VCaP (cell line): ENCODE results near the gene PLSCR3.

Experiments used
- H3K27ac ChIP-seq: fragments of 450-650 bp; 2 replicates; pipeline ENCODE4 v1.5.1; 2017
- CTCF ChIP-seq: fragments of 450-650 bp; conservative IDR thresholded peaks from 2 replicates; pipeline ENCODE4 v1.5.1; 2017; ENCODE audit warnings: mild to moderate bottlenecking, moderate library complexity

The PLSCR3 gene

GRCh38 chr17:7404737-7405349 is 10.5 kb upstream of the PLSCR3 start:
- TF ChIP-seq CTCF, result no peak
- H3K27ac ChIP-seq, result peak overlapping the region; percentile 63; the same call in 1 of the 2 replicates

- peak within 1 kb of the TSS; percentile 73 for H3K27ac ChIP-seq
- TF ChIP-seq CTCF, result no peak
These were observed 9.8 kb upstream of the PLSCR3 start, which contains the start of gene TMEM256 for GRCh38 chr17:7403977-7404736. TSS of gene TMEM256 (minus strand) at chr17:7404097. CDS start at chr17:7404084, 13 bp downstream.

- peak overlapping the region; percentile 73 for H3K27ac ChIP-seq
These were observed 9.3 kb upstream of the PLSCR3 start for GRCh38 chr17:7403727-7403976.

GRCh38 chr17:7403043-7403726 is 8.9 kb upstream of the PLSCR3 start:
- TF ChIP-seq CTCF, result no peak
- H3K27ac ChIP-seq, result peak overlapping the region; percentile 73

More at GRCh38 chr17:7403727-7403976, 9.3 kb upstream of the PLSCR3 start:
- TF ChIP-seq CTCF, result no peak

GRCh38 chr17:7398612-7399011 is 4.3 kb upstream of the PLSCR3 start:
- H3K27ac ChIP-seq, result no peak overlapping the region
- TF ChIP-seq CTCF, result no peak

- no peak overlapping the region for H3K27ac ChIP-seq
- no peak for TF ChIP-seq CTCF
These were observed 1.8 kb upstream of the PLSCR3 start for GRCh38 chr17:7396147-7396546.
